Panc1 (cell line): ENCODE data around the gene CACNA2D3. TPM values are rescaled to one million over a fixed set of nuclear protein-coding genes. Genes with fewer than 3 reads are reported as not detected.

ENCODE experiments used
- ATAC-seq: fragments of 200-7000 bp; cut with Tn5 transposase; 2 replicates; pipeline ENCODE4 v1.9.1; 2020; ENCODE audit warnings: mild to moderate bottlenecking, moderate library complexity
- BruUV-seq: library from RNA; stranded (reverse); fragments of 400-500 nt; replicated peaks from 2 replicates; lab custom pipeline; 2021; lab: Mats Ljungman, UMichigan
- CTCF ChIA-PET: fragments of 300-600 bp; sonication (Branson Sonifier 250); formaldehyde crosslinking; loops from one replicate; lab custom pipeline; 2022; ENCODE audit warnings: antibody characterized with exemption; lab: Charles Lee
- POLR2A ChIA-PET: fragments of 300-600 bp; sonication (Branson Sonifier 250); formaldehyde crosslinking; loops from one replicate; lab custom pipeline; 2022; ENCODE audit warnings: antibody characterized with exemption; lab: Charles Lee
- DNase-seq: peaks from one replicate; pipeline ENCODE4 v3.0.0-alpha.2; 2010; ENCODE audit warnings: low read depth, low spot score
- H3K27ac ChIP-seq: 2 replicates; pipeline ENCODE4 v1.5.1; 2011; ENCODE audit warnings: mild to moderate bottlenecking, low read length, inconsistent platforms
- H3K27me3 ChIP-seq: fragments of 200-500 bp; sonication (Bioruptor generic); 2 replicates; pipeline ENCODE4 v1.6.0; 2014; ENCODE audit warnings: low read length, inconsistent platforms; ENCODE audit not compliant: control insufficient read depth, insufficient read depth
- H3K36me3 ChIP-seq: fragments of 200-500 bp; sonication (Bioruptor generic); 2 replicates; pipeline ENCODE4 v1.5.1; 2014; ENCODE audit warnings: inconsistent platforms, mild to moderate bottlenecking, low read length, moderate library complexity; ENCODE audit not compliant: control insufficient read depth, insufficient read depth
- H3K4me1 ChIP-seq: 2 replicates; pipeline ENCODE4 v1.5.1; 2011; ENCODE audit warnings: inconsistent platforms, mild to moderate bottlenecking, low read length, moderate library complexity; ENCODE audit not compliant: control insufficient read depth, insufficient read depth
- H3K4me3 ChIP-seq, 2 experiments: 2 replicates each; pipeline ENCODE4 v1.5.1; 2011 to 2012; ENCODE audit warnings: low read depth in 2 of 2, low read length in 2 of 2, mild to moderate bottlenecking in 2 of 2, inconsistent platforms in 1 of 2, moderate library complexity in 1 of 2
- H3K9me3 ChIP-seq: fragments of 200-500 bp; sonication (Bioruptor generic); 2 replicates; pipeline ENCODE4 v1.5.1; 2014; ENCODE audit warnings: low read depth, mild to moderate bottlenecking, inconsistent platforms, low read length, moderate library complexity; ENCODE audit not compliant: control insufficient read depth, insufficient read depth
- CTCF ChIP-seq: fragments of 450-650 bp; IDR thresholded peaks from 2 replicates; pipeline ENCODE4 v1.5.1; 2017; ENCODE audit warnings: mild to moderate bottlenecking
- POLR2AphosphoS5 ChIP-seq: IDR thresholded peaks from 2 replicates; pipeline ENCODE4 v1.6.1; 2012; ENCODE audit warnings: mild to moderate bottlenecking, low read depth, low read length, moderate library complexity
- REST ChIP-seq, 2 experiments: IDR thresholded peaks; 2 replicates each; pipeline ENCODE4 v1.6.1; 2011 to 2012; ENCODE audit warnings: low read depth in 2 of 2, control low read depth in 1 of 2, low read length in 1 of 2, mild to moderate bottlenecking in 1 of 2, moderate library complexity in 1 of 2; ENCODE audit not compliant: insufficient read depth in 1 of 2
- SIN3A ChIP-seq: IDR thresholded peaks from 2 replicates; pipeline ENCODE4 v1.6.1; 2012; ENCODE audit warnings: low read depth, mild to moderate bottlenecking, low read length, moderate library complexity, borderline replicate concordance; ENCODE audit not compliant: insufficient read depth
- TCF7L2 ChIP-seq: IDR thresholded peaks from 2 replicates; pipeline ENCODE4 v1.6.1; 2011; ENCODE audit warnings: mild to moderate bottlenecking, low read depth, low read length, inconsistent platforms
- in situ Hi-C: cut with HindIII; loops from 2 replicates; pipeline ENCODE4 v1.10.0; 2016; ENCODE audit warnings: low sequenced_read_pairs, low pct_unique_long_range_greater_than_20kb
- intact Hi-C: fragments of 100-400 bp; cut with micrococcal nuclease; formaldehyde crosslinking; loops from one replicate; pipeline ENCODE4 v1.10.0; 2022; ENCODE audit not compliant: unreplicated experiment
- total RNA-seq: library from RNA; stranded (reverse); gene quantifications from one replicate; pipeline ENCODE4 v1.2.1, GENCODE V29; 2021; ENCODE audit not compliant: unreplicated experiment

Gene CACNA2D3
- total RNA-seq, 1 experiment from 2014 or later = 0.41 TPM

GRCh38 chr3:54773271-54773670 lies 650.9 kb downstream of the CACNA2D3 start:
- in situ Hi-C loops = no loop called here
- Histone ChIP-seq H3K27me3 (no peaks in the 10 kb centered on the region; the same call in 1 of the 2 replicates), H3K27ac (no peak overlapping the region), H3K9me3 (no peaks in the 10 kb centered on the region), H3K36me3 (no peaks in the 10 kb centered on the region), H3K4me1 (no peaks in the 10 kb centered on the region), H3K4me3 (no peak overlapping the region)
- no peak for ATAC-seq
- ChIA-PET CTCF (no interaction called here), POLR2A (no interaction called here)
- intact Hi-C loops = no loop called here
- no TSS peak for BruUV-seq
- no peak for DNase-seq
- TF ChIP-seq SIN3A = no peak
- TF ChIP-seq POLR2AphosphoS5 = no peak
- TF ChIP-seq REST (IDR thresholded peaks at IDR 0.05; ENCODE audit: insufficient read depth in 1 of 2, low read depth in 2 of 2, low read length in 1 of 2) = no peak
- TF ChIP-seq TCF7L2 = no peak
- no peak for TF ChIP-seq CTCF

GRCh38 chr3:54776601-54777000 lies 654.2 kb downstream of the CACNA2D3 start:
- H3K4me3 ChIP-seq = no peak overlapping the region
- no peak for TF ChIP-seq POLR2AphosphoS5
- no peak for TF ChIP-seq SIN3A
- no peak for TF ChIP-seq TCF7L2
- TF ChIP-seq CTCF = no peak
- no peak for TF ChIP-seq REST (IDR thresholded peaks at IDR 0.05; ENCODE audit: insufficient read depth in 1 of 2, low read depth in 2 of 2, low read length in 1 of 2)
- in situ Hi-C loops (no loop called here), intact Hi-C loops (no loop called here)
- H3K9me3 ChIP-seq = no peaks in the 10 kb centered on the region
- no peak for DNase-seq
- no peaks in the 10 kb centered on the region for H3K27me3 ChIP-seq
- H3K36me3 ChIP-seq = no peaks in the 10 kb centered on the region
- ChIA-PET CTCF (no interaction called here), POLR2A (no interaction called here)
- H3K27ac ChIP-seq = no peak overlapping the region
- BruUV-seq = no TSS peak
- no peaks in the 10 kb centered on the region for H3K4me1 ChIP-seq
- ATAC-seq = no peak
